Testis (tissue), 3 donors: ENCODE results near the gene HMG20A. TPM values are rescaled to one million over a fixed set of nuclear protein-coding genes. Genes with fewer than 3 reads are reported as not detected.

Experiments
- DNase-seq: peaks from one replicate; pipeline ENCODE4 v3.0.0-alpha.2; 2019
- H3K27ac ChIP-seq, 2 donors: fragments of 200-600 bp; sonication (generic); one replicate each; pipeline ENCODE4 v1.5.1; 2019
- H3K27me3 ChIP-seq: fragments of 200-600 bp; sonication (generic); one replicate; pipeline ENCODE4 v1.5.1; 2019
- H3K36me3 ChIP-seq: fragments of 200-600 bp; sonication (generic); one replicate; pipeline ENCODE4 v1.5.1; 2017; ENCODE audit warnings: low read depth; ENCODE audit errors: missing control alignments
- H3K4me1 ChIP-seq: fragments of 200-600 bp; sonication (generic); one replicate; pipeline ENCODE4 v1.5.1; 2019
- H3K4me3 ChIP-seq, 2 donors: fragments of 200-600 bp; sonication (generic); one replicate each; pipeline ENCODE4 v1.5.1; 2017 to 2019
- H3K9me3 ChIP-seq: fragments of 200-600 bp; sonication (generic); one replicate; pipeline ENCODE4 v1.5.1; 2017
- POLR2A ChIP-seq: fragments of 450-650 bp; IDR thresholded peaks from one replicate; pipeline ENCODE4 v1.6.1; 2017; ENCODE audit warnings: antibody characterized with exemption, mild to moderate bottlenecking, moderate library complexity
- WGBS, 2 donors: methylation state at CpG; one replicate each; pipeline ENCODE4 v1.1.5; 2018; 5-methylcytosine and 5-hydroxymethylcytosine counted together
- intact Hi-C: fragments of 100-400 bp; cut with DNase I; formaldehyde crosslinking; loops from one replicate; pipeline ENCODE4 v1.15.1; 2023; ENCODE audit warnings: low total_unique reads
- polyA plus RNA-seq: library from polyadenylated mRNA; stranded (reverse); fragments of 350-450 nt; fragmentation: Illumina TruSeq; extraction: RNeasy Lipid Tissue Mini Kit (QIAGEN cat#74804); gene quantifications from one replicate; pipeline ENCODE4 v1.2.3, GENCODE V29; 2014; ENCODE audit warnings: low read depth, low replicate concordance; ENCODE audit not compliant: insufficient read depth
- total RNA-seq, 2 donors: library from RNA; depleted of rRNA; stranded (reverse); fragments of >200 nt; gene quantifications; one replicate each; pipeline ENCODE4 v1.2.3, GENCODE V29; 2016
- TF ChIP-seq, protein P1 (sequence below), 3 experiments: fragments of 450-650 bp in 2 of 3; fragments of 200-600 bp in 1 of 3; sonication (generic) in 1 of 3; IDR thresholded peaks; one replicate each; pipeline ENCODE4 v1.5.1; 2016 to 2019; ENCODE audit warnings: antibody characterized with exemption in 3 of 3, mild to moderate bottlenecking in 2 of 3, moderate library complexity in 1 of 3

HMG20A gene
- total and polyA plus RNA-seq, 3 donors from 2014 or later = 44.2 to 87.7 (median 76.9) TPM

DNA sequence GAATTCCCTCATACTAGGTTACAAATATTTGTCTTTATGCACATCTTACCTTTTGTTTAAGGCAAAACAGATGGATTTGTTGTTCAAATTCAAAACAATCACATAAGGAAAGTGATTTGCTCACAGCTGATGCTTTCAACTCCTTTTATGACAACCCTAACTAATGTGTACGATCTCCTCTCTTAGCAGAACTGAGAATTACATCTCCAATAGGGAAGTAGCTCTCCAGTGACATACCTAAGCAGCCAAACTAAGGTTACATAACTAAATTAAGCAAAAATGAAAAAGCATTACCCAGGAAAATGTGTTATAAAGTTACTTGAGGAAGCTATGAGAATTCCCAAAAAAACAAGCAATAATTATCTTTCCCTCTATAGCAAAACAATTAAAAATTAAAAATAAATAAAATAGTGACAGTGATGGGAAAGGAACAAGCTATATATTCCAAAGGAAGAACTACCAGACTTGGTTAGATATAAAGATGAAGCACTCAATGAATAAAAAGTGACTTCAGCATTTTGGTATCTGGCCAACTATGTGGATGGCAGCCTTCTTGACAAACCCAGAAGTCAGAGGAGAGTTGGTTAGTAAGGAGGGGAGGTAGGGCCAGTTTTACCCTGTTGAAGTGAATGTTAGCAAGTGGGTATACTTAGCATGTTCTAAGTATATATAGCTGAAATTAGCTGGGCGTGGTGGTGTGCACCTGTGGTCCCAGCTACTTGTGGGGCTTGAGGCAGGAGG, 33.2 kb upstream of the HMG20A start:
- Histone ChIP-seq H3K9me3 (no peaks in the 10 kb centered on the region), H3K36me3 (no peaks in the 10 kb centered on the region), H3K27ac (no peak overlapping the region), H3K4me1 (peaks cover 3% of the 10 kb centered on the region), H3K4me3 (no peak overlapping the region), H3K27me3 (no peaks in the 10 kb centered on the region)
- TF ChIP-seq POLR2A = no peak
- TF ChIP-seq, protein P1, sequence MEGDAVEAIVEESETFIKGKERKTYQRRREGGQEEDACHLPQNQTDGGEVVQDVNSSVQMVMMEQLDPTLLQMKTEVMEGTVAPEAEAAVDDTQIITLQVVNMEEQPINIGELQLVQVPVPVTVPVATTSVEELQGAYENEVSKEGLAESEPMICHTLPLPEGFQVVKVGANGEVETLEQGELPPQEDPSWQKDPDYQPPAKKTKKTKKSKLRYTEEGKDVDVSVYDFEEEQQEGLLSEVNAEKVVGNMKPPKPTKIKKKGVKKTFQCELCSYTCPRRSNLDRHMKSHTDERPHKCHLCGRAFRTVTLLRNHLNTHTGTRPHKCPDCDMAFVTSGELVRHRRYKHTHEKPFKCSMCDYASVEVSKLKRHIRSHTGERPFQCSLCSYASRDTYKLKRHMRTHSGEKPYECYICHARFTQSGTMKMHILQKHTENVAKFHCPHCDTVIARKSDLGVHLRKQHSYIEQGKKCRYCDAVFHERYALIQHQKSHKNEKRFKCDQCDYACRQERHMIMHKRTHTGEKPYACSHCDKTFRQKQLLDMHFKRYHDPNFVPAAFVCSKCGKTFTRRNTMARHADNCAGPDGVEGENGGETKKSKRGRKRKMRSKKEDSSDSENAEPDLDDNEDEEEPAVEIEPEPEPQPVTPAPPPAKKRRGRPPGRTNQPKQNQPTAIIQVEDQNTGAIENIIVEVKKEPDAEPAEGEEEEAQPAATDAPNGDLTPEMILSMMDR (IDR thresholded peaks at IDR 0.05) = no peak
- 77 to 91% methylated on average over 2 of the region's 2 CpGs for WGBS, 2 donors
- intact Hi-C loops = no loop called here
- no peak for DNase-seq

DNA sequence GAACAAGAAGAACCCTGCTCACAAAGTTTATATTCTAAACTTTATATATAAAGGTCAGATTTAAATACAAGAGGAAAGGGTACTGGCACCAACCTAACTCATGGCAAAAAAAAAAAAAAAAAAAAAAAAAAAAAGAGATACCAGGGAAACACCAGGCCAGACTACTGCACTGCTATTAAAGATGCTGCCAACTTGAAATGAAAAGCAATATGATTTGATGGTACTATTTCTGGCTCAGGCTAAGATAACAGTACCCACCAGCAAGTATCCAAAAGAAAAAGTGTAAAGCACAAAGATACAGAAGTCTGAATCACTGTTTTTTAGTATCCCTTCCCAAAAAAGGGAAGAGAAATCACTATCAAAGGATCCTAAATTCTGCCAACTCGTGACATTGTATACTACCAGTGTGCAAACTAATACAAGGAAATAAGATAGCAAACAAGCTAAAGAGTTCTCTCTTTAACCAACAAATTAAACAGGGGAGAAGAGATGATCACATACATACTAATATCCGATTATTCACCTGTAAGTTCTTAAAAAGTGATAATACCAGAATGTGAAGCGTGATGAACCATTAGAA, 29.2 kb upstream of the HMG20A start:
- intact Hi-C loops = no loop called here
- Histone ChIP-seq H3K27ac (no peak overlapping the region), H3K9me3 (no peaks in the 10 kb centered on the region), H3K4me1 (peaks cover 3% of the 10 kb centered on the region), H3K4me3 (no peak overlapping the region), H3K36me3 (no peaks in the 10 kb centered on the region), H3K27me3 (no peaks in the 10 kb centered on the region)
- WGBS, 2 donors = 81 to 86% methylated on average over 3 of the region's 3 CpGs
- TF ChIP-seq, protein P1 (IDR thresholded peaks at IDR 0.05) = no peak
- TF ChIP-seq POLR2A = no peak
- DNase-seq = no peak

DNA sequence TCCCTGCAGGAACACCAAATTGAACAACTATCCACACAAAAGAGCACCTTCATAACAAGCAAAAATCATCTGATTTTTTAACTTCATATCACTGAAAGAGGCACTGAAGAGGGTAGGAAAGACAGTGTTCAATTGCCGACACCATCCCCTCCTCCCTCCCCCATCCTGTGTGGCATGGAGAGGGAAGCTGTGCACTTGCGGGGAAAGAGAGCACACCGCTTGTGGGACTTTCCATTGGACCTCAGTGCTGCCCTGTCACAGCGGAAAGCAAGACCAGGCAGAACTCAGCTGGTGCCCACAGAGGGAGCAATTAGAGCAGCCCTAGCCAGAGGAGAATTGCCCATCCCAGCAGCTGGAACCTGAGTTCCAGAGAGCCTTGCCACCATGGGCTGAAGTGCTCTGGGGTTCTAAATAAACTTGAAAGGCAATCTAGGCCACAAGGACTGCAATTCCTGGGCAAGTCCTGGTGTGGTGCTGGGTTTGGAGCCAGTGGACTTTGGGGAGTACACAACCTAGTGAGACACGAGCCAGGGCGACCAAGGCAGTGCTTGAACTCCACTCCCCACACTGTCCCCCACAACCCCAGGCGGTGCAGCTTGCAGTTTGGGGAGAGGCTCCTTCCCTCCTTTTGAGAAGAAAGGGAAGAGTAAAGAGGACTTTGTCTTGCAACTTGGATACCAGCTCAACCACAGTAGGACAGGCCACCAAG, 27.8 kb upstream of the HMG20A start:
- intact Hi-C loops = no loop called here
- H3K9me3 ChIP-seq = no peaks in the 10 kb centered on the region
- DNase-seq = no peak
- 93 to 94% methylated on average over 5 to 7 of the region's 7 CpGs for WGBS, 2 donors
- H3K36me3 ChIP-seq = no peaks in the 10 kb centered on the region
- H3K4me3 ChIP-seq = no peak overlapping the region
- TF ChIP-seq, protein P1 (IDR thresholded peaks at IDR 0.05) = no peak
- no peak for TF ChIP-seq POLR2A
- H3K27me3 ChIP-seq = no peaks in the 10 kb centered on the region
- no peak overlapping the region for H3K27ac ChIP-seq
- peaks cover 3% of the 10 kb centered on the region for H3K4me1 ChIP-seq

DNA sequence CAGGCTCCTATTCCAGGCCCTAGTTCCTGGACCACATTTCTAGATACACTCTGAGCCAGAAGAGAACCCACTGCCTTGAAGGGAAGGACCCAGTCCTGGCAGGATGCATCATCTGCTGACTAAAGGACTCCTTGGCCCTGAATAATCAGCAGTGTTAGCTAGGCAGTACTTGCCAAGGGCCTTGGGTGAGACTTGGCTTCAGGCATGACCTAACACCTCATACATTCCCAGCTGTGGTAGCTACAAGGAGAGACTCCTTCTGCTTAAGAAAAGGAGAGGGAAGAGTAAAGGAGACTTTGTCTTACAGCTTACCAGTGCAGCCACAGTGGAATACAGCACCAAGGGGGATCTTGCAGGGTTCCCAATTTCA, 27.2 kb upstream of the HMG20A start:
- DNase-seq = no peak
- no peaks in the 10 kb centered on the region for H3K27me3 ChIP-seq
- TF ChIP-seq POLR2A = no peak
- TF ChIP-seq, protein P1 (IDR thresholded peaks at IDR 0.05) = no peak
- H3K36me3 ChIP-seq = no peaks in the 10 kb centered on the region
- no peaks in the 10 kb centered on the region for H3K9me3 ChIP-seq
- no peak overlapping the region for H3K4me3 ChIP-seq
- intact Hi-C loops = no loop called here
- H3K4me1 ChIP-seq = peaks cover 3% of the 10 kb centered on the region
- no peak overlapping the region for H3K27ac ChIP-seq
